Astrocyte (in vitro differentiated cells and primary cell): ENCODE measurements around the gene SLC44A3. TPM values are rescaled to one million over a fixed set of nuclear protein-coding genes. Genes with fewer than 3 reads are reported as not detected.

Experiments used
- DNase-seq: peaks from one replicate; pipeline ENCODE4 v3.0.0-alpha.2; 2010; ENCODE audit warnings: low read depth
- FAIRE-seq: peaks from 2 replicates; lab custom pipeline; 2011; peaks lifted over from hg19 to GRCh38; lab: Jason Lieb, UNC
- H2AFZ ChIP-seq: 2 replicates; pipeline ENCODE4 v1.6.0; 2012; ENCODE audit warnings: low read depth, low read length, inconsistent platforms
- H3K27ac ChIP-seq: 2 replicates; pipeline ENCODE4 v1.5.1; 2011; ENCODE audit warnings: low read depth, low read length, inconsistent platforms
- H3K27me3 ChIP-seq: 2 replicates; pipeline ENCODE4 v1.6.0; 2011; ENCODE audit warnings: low read length, inconsistent platforms; ENCODE audit not compliant: insufficient read depth
- H3K36me3 ChIP-seq: 2 replicates; pipeline ENCODE4 v1.5.1; 2011; ENCODE audit warnings: low read length, inconsistent platforms; ENCODE audit not compliant: insufficient read depth
- H3K4me1 ChIP-seq: 2 replicates; pipeline ENCODE4 v1.5.1; 2011; ENCODE audit warnings: low read length, inconsistent platforms; ENCODE audit not compliant: insufficient read depth
- H3K4me2 ChIP-seq: 2 replicates; pipeline ENCODE4 v1.6.0; 2012; ENCODE audit warnings: low read length, inconsistent platforms
- H3K4me3 ChIP-seq: 2 replicates; pipeline ENCODE4 v1.5.1; 2011; ENCODE audit warnings: low read depth, mild to moderate bottlenecking, low read length, inconsistent platforms; ENCODE audit not compliant: insufficient read depth
- H3K79me2 ChIP-seq: 2 replicates; pipeline ENCODE4 v1.6.0; 2012; ENCODE audit warnings: mild to moderate bottlenecking, low read length, inconsistent platforms; ENCODE audit not compliant: insufficient read depth
- H3K9ac ChIP-seq: 2 replicates; pipeline ENCODE4 v1.6.0; 2012; ENCODE audit warnings: mild to moderate bottlenecking, low read length, inconsistent platforms
- H3K9me3 ChIP-seq: 2 replicates; pipeline ENCODE4 v1.5.1; 2012; ENCODE audit warnings: low read depth, mild to moderate bottlenecking, low read length, inconsistent platforms; ENCODE audit not compliant: insufficient read depth
- H4K20me1 ChIP-seq: 2 replicates; pipeline ENCODE4 v1.6.0; 2012; ENCODE audit warnings: low read length, inconsistent platforms; ENCODE audit not compliant: insufficient read depth
- H3K27ac Mint-ChIP-seq: one replicate; pipeline ENCODE4 v1.8.0; 2021; ENCODE audit warnings: mild to moderate bottlenecking, mixed read lengths; ENCODE audit not compliant: unreplicated experiment
- H3K27me3 Mint-ChIP-seq: one replicate; pipeline ENCODE4 v1.8.0; 2021; ENCODE audit warnings: low read depth, mixed read lengths; ENCODE audit not compliant: unreplicated experiment
- H3K36me3 Mint-ChIP-seq: one replicate; pipeline ENCODE4 v1.8.0; 2021; ENCODE audit warnings: low read depth, mixed read lengths; ENCODE audit not compliant: unreplicated experiment
- H3K4me1 Mint-ChIP-seq: one replicate; pipeline ENCODE4 v1.8.0; 2021; ENCODE audit warnings: low read depth, mixed read lengths; ENCODE audit not compliant: unreplicated experiment
- H3K4me3 Mint-ChIP-seq: one replicate; pipeline ENCODE4 v1.8.0; 2021; ENCODE audit warnings: mild to moderate bottlenecking, moderate library complexity, mixed read lengths; ENCODE audit not compliant: unreplicated experiment
- H3K9me3 Mint-ChIP-seq: one replicate; pipeline ENCODE4 v1.8.0; 2021; ENCODE audit warnings: mild to moderate bottlenecking, mixed read lengths; ENCODE audit not compliant: unreplicated experiment
- EZH2 ChIP-seq: IDR thresholded peaks from 2 replicates; pipeline ENCODE4 v1.6.1; 2012; ENCODE audit warnings: mild to moderate bottlenecking, low read length, inconsistent platforms; ENCODE audit not compliant: insufficient read depth
- total RNA-seq: library from RNA; stranded (reverse); gene quantifications from 2 replicates; pipeline ENCODE4 v1.2.1, GENCODE V29; 2021
- TF ChIP-seq, protein P1 (sequence below): IDR thresholded peaks from 2 replicates; pipeline ENCODE4 v1.5.1; 2011; ENCODE audit warnings: low read depth, mild to moderate bottlenecking, inconsistent platforms, low read length, moderate library complexity; ENCODE audit not compliant: insufficient read depth

Gene SLC44A3
- total RNA-seq, 1 donor from 2014 or later: 3.7 TPM

DNA sequence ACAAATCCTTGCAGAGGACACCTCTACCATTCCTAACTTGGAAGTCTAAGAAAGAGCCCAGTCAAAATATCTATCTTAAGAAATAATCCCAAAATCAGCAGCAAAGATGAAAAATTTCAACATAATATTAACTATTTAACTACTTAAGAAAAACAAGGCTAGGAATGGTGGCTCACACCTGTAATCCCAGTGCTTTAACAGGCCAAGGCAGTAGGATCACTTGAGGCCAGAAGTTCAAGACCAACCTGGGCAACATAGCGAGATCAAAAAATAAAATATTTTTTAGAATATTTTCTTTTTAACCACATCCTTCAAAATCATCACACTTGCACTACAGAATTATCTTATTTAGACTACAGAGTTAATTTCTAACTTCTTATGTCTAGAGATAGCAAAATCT is 101.8 kb downstream of the SLC44A3 start:
- Histone ChIP-seq H3K79me2 (peaks cover 99% of the 10 kb centered on the region), H3K4me3 (no peak overlapping the region), H3K9ac (no peak overlapping the region), H3K27ac (peak overlapping the region; percentile 100), H3K4me1 (peaks cover 57% of the 10 kb centered on the region), H2AFZ (no peak overlapping the region), H3K9me3 (no peaks in the 10 kb centered on the region), H3K4me2 (peak overlapping the region; percentile 84), H3K27me3 (no peaks in the 10 kb centered on the region), H4K20me1 (peaks cover 92% of the 10 kb centered on the region), H3K36me3 (peaks cover 3% of the 10 kb centered on the region)
- TF ChIP-seq, protein P1, sequence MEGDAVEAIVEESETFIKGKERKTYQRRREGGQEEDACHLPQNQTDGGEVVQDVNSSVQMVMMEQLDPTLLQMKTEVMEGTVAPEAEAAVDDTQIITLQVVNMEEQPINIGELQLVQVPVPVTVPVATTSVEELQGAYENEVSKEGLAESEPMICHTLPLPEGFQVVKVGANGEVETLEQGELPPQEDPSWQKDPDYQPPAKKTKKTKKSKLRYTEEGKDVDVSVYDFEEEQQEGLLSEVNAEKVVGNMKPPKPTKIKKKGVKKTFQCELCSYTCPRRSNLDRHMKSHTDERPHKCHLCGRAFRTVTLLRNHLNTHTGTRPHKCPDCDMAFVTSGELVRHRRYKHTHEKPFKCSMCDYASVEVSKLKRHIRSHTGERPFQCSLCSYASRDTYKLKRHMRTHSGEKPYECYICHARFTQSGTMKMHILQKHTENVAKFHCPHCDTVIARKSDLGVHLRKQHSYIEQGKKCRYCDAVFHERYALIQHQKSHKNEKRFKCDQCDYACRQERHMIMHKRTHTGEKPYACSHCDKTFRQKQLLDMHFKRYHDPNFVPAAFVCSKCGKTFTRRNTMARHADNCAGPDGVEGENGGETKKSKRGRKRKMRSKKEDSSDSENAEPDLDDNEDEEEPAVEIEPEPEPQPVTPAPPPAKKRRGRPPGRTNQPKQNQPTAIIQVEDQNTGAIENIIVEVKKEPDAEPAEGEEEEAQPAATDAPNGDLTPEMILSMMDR: no peak
- TF ChIP-seq EZH2: no peak
- Mint-ChIP-seq H3K4me1 (peaks cover 48% of the 10 kb centered on the region), H3K4me3 (peak overlapping the region; percentile 95), H3K27me3 (no peaks in the 10 kb centered on the region), H3K9me3 (no peaks in the 10 kb centered on the region), H3K27ac (peak overlapping the region; percentile 97), H3K36me3 (peaks cover 24% of the 10 kb centered on the region)
- DNase-seq: no peak
- FAIRE-seq: no peak

- peak overlapping the region; percentile 84 for H3K4me2 ChIP-seq
- Mint-ChIP-seq H3K27me3 (no peaks in the 10 kb centered on the region), H3K36me3 (peaks cover 21% of the 10 kb centered on the region), H3K4me1 (peaks cover 43% of the 10 kb centered on the region), H3K4me3 (peak overlapping the region; percentile 95), H3K9me3 (no peaks in the 10 kb centered on the region), H3K27ac (peak overlapping the region; percentile 97)
- H2AFZ ChIP-seq: no peak overlapping the region
- H3K27ac ChIP-seq: peak overlapping the region; percentile 100
- FAIRE-seq: no peak
- H4K20me1 ChIP-seq: peaks cover 83% of the 10 kb centered on the region
- DNase-seq: peak; percentile 91
- H3K79me2 ChIP-seq: peaks cover 95% of the 10 kb centered on the region
- TF ChIP-seq, protein P1: no peak
- TF ChIP-seq EZH2: no peak
- peaks cover 55% of the 10 kb centered on the region for H3K4me1 ChIP-seq
- peak overlapping the region; percentile 100 for H3K4me3 ChIP-seq
- H3K27me3 ChIP-seq: no peaks in the 10 kb centered on the region
- H3K9me3 ChIP-seq: no peaks in the 10 kb centered on the region
- H3K36me3 ChIP-seq: peaks cover 3% of the 10 kb centered on the region
- H3K9ac ChIP-seq: peak overlapping the region; percentile 68
Observed at GRCh38 chr1:94922761-94923331, 102.7 kb downstream of the SLC44A3 start.

- Mint-ChIP-seq H3K4me1 (peaks cover 41% of the 10 kb centered on the region), H3K9me3 (no peaks in the 10 kb centered on the region), H3K4me3 (peak overlapping the region; percentile 95), H3K27me3 (no peaks in the 10 kb centered on the region), H3K36me3 (peaks cover 17% of the 10 kb centered on the region), H3K27ac (peak overlapping the region; percentile 96)
- no peak overlapping the region for H2AFZ ChIP-seq
- H3K27me3 ChIP-seq: no peaks in the 10 kb centered on the region
- peak overlapping the region; percentile 100 for H3K4me3 ChIP-seq
- TF ChIP-seq, protein P1: no peak
- no peak for TF ChIP-seq EZH2
- H3K36me3 ChIP-seq: peaks cover 3% of the 10 kb centered on the region
- H3K4me2 ChIP-seq: peak overlapping the region; percentile 84
- DNase-seq (peak; percentile 79), FAIRE-seq (no peak)
- H3K4me1 ChIP-seq: peaks cover 54% of the 10 kb centered on the region
- peaks cover 62% of the 10 kb centered on the region for H4K20me1 ChIP-seq
- H3K9me3 ChIP-seq: no peaks in the 10 kb centered on the region
- peaks cover 95% of the 10 kb centered on the region for H3K79me2 ChIP-seq
- peak overlapping the region; percentile 100 for H3K27ac ChIP-seq
- peak overlapping the region; percentile 100 for H3K9ac ChIP-seq
Observed at GRCh38 chr1:94925004-94925403, 104.8 kb downstream of the SLC44A3 start.
